GM21576 (cell line): ENCODE data around the gene IQCE.

Source experiments
- ATAC-seq: cut with Tn5 transposase; IDR thresholded peaks from one replicate; pipeline ENCODE4 v1.9.1; 2021; ENCODE audit warnings: mild to moderate bottlenecking, moderate library complexity; ENCODE audit not compliant: unreplicated experiment

The IQCE gene

DNA sequence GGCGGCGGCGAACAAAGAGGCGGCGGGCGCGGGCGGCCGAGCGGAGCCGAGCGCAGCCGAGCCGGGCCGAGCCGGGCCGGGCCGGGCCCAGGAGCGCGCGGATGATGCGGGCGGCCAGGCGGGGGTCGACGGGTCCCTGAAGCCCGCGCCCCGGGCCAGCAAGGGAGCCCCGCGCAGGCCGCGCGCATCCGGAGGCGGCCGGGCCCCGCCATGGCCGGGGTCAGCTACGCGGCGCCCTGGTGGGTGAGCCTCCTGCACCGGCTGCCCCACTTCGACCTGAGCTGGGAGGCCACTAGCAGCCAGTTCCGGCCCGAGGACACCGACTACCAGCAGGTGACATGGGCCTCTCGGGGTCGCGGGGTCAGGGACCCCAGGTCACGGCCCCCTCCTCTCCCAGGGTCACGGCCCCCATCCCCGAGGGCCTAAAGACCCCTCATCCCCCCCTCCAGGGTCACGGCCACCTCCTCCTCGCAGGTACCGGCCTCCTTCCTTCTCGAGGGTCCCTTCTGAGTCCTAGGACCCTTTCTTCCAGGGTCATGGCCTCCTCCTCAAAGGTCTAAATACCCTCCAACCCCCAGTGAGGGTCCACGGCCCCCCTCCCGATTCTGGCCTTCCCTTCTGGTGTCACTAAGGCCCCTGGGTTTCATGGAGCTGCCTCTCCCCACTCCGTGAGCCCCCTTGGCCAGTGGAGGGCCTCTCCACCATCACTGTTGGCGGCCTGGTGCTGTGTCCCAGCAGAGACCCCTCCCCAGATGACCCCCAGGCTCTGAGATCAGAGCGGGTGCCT lies 73.4 kb downstream of the IQCE start, which contains the start of gene TTYH3:
Gene TTYH3 (plus strand): TSS at position 41 of the 787 bp plus-strand sequence. CDS start 170 bp downstream, at position 211.
- ATAC-seq, result peak; percentile 29

DNA sequence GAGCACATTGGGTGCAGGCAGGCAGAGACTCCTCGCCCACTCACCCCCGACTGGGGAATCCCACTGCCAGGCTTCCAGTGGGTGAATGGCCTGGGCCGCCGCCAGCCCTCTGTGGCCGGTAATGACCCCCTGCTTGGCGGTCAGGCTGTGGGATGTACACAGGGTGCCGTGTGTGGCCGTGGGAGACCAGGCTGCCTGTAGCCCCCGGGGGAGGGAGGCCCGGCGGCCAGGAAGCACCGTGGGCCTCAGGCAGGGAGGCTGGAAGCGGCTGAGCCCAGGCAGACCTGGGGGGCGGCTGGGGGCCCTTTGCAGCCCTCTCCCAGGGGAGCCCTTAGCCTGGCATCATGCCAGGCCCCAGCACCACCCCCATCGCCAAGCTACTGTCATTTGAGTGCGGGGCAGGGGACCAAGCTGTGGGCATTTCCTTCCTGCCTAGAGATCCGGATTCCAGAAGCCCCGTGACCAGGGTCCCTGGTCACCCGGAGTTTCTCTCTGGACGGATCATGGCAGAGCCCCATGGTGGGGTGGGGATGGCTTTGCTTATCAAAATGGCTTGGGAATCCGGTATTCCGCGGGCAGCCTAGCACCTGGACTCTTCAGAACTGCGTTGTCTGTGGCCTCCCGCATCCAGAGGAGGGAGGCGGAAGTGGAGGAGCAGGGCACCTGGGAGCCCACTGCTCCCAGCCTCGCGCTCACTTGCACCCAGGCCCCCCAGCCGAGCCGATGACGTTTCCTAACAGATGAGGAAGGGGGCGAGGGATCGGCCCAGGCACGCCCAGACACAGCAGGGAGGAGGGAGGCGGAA lies 74.2 kb downstream of the IQCE start:
- ATAC-seq, result no peak

DNA sequence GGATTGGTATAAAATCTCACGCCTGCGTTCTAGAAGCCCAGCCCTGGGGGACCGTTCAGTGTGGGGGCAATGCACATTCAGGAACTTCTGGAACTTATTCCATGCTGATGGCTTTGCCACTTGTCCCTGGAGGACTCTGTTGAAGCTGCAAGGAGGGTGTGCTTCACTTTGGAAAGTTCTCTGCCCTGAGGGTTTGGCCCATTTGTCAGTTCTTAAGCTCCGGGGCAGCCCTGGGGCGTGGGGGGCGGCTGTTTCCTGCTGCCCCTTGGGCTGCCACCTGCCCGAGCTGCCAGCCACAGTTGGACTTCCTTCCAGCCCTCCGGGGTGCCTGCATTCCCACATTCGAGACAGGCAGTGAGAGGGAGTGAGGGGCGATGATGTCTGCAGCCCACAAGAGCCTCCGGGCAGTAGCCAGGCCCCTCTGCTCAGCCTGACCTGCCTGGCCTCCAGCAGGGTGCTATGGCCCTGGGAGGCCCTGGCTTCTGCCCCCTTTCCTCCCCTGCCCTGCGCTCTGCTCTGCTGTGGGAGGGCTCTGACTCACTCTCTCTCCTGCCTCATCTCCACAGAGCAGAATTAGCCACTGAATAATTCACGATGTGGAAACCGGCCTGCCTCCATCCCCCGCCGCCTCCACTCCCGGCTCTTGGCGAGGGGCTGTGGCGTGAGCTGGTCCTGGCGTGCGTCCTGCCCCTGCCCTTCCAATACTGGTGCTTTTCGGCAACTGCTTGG lies 74.9 kb downstream of the IQCE start:
- ATAC-seq, result no peak

DNA sequence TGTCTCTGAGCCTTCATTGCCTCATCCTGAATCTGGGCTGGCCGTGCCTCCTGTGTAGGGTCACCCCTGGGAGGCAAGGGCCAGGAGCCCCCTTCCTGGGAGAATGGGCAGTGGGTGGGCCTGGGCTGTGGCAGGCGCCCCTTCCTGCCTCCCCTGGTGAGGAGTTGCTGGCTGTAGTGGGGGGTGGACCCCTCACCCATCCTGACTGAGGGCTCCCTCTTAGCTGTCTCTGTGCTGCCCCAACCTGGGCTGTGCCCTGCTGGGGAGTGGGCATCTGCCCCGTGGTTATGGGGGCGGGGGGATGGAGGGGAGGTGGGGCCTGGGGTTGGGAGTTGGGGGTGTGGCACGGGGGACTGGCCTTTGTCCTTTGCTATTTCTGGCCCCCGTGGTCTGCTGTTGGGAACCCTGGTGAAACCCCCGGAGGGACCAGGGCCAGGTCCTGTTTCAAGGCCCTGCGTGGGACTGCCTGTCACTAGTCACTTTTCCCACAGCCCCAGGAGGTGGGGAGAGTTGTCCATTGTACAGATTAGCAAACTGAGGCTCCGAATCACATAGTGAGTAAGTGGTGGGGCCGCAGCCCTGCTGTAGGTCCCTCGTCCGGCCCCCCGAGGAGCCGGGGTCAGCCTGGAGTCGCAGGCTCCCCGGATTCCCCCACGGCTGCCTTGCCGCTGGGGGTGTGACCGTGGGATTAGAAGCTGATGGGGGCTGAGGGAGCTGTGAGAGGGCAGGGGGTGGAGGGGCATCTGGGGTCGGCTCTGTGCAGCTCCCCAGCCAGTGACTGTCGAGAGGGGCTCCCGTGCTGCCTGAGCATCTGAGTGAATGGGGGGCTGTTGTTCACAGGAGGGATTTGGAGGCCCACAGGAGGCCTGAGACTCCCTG lies 75.7 kb downstream of the IQCE start:
- no peak for ATAC-seq

DNA sequence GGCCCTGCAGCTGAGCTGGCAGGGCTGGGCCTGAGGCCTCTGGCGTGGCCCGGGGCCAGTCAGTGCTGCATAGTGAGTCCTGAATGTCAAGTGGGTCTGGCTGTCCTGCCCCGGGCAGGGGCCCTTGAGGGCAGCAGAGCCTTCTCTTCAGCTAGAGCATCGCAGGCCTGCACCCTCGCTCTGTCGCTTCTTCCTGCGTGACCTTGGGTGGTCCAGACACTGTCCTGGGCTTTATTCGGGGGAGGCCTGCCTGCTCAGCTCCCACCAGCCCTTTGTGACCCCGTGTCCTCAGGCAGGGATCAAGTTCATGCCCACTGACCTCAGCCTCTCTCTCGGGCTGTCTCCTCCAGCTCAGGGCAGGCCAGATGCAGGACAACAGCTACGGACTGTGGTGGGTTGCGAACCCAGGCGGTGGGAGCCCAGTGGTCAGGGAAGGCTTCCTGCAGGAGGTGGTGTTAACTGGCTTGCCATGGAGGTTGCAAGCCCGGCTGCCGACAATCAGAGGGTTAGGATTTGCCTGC lies 76.4 kb downstream of the IQCE start:
- no peak for ATAC-seq

DNA sequence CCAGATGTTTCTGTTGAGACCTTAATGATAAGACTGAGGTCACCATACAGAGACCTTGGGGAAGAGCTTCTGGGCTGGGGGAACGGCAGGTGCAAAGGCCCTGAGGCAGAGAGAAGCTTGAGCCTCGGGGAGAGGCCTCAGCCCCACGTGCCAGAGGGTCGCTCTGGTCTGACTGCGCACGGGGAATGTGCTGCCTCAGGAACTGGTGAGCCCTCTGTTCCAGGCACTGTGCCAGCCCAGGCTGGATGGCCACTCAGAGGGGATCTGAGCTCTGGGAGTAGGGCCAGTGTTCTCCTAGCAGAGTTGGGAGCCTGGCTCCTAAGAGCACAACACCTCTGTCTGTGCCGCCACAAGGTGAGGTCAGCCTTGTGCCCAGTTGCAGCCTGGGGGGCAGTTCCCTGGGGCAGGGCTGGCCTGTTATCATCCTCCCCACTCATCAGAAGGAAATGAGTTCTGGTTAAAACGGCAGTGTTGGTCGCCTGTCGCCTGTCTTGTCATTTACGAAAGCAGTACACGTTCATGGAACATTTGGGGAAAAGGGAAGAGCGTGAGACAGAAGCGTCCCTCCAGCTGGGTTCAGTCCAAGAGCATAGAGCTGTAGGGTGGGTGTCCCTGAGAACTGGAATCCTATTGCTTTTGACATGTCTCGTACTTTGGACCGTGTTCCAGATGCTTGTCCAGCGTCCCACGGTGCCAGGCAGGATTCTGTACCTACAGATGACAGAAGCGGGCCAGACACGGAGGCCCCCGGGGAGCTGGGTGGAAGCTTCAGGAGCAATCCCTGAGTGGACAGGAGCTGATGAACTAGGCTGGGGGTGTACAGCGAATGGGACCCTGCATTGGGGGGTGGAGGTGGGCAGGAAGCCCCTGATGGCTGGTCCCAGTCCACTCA lies 77.3 kb downstream of the IQCE start:
- no peak for ATAC-seq

DNA sequence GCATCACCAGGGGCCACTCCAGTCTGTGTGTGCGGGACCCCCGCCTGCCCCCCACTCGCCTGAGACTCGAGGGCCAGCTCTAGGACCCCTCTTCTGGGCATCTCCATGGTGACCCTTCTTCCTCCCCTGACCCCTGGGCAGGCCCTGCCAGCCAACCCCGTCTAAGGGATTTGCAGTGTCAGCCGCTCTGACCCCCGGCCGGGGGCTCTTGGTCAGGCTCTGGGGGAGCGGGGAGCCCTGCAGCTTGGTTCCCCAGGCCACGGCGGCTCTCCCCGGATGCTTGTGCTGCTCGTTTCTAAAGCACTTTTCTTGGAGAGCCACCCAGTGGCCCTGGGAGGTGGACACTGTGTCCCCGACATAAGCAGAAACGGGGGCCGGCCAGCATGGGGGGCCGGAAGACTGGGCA lies 78.3 kb downstream of the IQCE start:
- ATAC-seq, result no peak

DNA sequence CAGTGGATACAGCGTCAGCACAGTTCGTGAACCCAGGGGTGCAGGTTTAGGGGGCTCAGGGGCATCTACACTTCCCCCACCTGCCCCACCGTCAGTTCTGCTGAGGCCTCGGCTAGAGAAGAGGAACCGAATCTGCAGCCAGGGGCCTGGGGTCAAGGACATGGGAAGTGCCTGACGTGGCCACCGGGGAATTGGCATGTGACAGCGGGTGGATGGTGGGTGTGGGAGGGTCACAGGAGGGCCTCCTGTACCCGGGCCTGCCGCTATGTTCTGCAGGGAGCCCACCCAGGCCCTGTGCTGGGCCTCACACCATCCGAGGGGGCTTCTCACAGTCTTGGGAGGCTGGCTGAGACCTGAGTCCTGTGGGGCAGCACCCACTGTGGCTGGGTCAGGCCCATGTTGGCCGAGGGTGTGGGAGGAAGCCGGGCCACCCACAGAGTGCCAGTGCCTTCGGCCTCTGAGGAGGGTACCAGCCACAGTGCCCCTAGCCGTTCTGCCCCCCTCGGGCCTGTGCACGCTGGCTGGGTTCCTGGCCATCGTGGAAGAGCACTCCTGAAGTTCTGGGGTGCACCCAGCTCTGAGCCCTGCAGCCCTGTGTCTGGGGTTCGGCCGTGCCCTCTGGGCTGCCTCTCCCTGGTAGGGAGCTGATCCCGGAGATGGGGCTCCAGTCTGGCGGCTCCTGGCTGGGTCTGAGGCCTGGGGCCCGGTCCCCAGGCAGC lies 78.9 kb downstream of the IQCE start:
- peak; percentile 37 for ATAC-seq

DNA sequence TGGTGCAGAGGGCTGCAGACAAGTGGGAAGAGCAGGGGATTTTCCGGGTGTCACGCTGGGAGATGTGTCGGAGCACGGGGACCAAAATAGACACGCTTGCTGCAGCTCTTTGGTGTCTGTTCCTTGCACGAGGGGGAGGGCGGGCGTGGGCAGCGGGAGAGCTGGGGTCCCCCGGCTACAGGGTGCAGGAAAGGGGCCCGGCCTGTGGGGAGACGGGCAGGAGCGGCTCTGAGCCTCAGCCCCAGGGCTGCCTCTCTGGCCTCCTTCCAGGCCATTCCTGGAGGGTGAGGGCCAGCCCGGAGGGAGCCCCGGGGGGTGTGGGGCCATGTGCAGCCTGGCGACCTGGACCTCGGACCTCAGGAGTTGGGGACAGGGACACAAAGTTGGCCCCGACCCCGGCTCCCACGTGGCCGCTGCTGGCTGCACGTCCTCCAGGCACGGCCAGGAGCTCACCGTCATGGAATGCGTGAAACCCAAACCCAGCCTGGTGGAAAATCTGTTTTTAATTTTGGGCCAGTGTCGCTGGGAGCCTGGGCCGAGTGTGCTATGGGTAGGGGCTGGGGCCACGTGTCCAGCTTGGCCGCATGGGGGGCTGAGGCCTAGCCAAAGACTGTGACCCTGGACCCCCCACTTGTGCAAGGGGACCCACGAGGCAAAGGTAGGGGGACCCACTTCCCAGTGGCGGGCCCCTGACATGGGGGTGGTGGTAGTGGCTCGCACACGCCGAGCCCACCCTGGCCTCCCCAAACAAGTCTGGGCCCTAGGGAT lies 79.6 kb downstream of the IQCE start:
- no peak for ATAC-seq

DNA sequence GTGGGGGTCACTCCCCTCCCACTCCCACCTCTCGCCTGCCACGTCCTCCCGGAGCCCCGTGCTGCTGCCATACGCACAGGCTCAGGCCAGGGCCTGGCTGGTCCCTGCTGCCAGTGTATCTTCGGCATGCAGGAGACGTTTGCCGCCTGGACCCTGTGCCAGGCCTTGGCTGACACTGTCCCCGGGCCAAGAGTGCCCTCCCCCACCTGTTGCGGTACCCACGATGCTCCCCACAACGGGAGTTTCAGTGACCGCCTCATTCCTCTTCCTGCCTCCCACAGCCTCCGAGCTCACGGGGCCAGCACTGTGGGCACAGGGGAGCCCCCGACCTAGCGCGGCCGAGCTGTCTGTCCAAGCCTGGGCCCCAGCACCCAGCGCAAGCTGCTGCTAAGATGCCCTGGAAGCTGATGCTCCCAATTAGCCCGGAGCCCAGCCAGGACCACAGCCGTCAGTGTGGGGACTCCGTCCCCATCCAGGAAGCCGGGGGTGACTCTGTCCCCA lies 80.5 kb downstream of the IQCE start:
- ATAC-seq, result no peak

DNA sequence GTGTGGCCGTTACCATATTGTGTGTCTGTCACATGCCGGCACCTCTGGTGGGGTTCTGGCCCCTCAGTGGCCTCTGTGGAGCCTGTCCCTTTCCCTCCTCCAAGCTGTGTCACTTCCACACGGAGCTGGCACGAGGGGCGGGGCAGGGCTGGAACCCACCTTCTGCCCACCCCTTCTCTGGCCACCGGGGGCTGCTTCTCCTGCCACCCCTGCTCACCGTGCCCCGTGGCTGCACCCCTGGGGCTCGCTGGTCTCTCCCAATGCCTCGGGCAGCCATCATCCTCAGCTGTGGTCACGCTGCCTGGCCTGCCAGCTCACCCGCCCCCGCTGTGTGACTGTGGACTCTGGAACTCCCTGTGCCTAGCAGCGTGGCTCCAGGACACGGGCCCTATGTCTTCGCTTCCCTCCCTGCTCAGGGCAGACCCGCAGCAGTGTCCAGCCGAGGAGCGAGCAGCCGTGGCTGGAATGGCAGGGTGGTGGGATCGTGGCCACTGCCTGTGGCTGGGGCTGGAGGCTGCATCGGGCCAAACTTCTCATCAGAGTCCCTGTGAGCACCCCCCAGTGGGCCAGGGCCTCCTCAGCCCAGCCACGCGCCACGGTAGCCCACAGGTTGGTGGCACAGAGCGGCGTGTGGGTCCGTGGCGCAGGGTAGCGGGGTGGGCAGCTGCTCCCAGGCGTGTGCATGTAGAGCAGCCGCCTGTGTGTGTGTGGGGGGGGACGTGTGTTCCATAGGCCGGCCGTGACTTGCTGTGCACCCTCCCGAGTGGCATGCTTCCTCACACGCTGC lies 81.1 kb downstream of the IQCE start:
- ATAC-seq, result no peak

DNA sequence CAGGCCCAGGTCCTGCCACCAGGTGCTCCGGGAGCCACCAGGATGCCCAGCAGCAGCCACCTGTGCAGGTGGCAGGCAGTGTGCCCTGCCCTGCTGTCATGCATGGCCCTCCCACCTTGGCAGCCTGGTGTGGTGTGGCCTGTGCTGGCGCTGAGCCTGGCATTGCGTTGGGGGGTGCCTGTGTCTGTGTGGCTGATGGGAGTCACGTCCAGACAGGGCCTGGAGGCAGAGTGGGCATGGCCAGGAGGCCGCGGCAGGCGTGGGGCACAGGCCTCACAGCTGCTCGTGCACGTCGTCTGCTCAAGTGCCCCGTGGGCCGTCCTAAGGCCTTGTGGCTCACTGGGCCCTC lies 81.7 kb downstream of the IQCE start:
- no peak for ATAC-seq

DNA sequence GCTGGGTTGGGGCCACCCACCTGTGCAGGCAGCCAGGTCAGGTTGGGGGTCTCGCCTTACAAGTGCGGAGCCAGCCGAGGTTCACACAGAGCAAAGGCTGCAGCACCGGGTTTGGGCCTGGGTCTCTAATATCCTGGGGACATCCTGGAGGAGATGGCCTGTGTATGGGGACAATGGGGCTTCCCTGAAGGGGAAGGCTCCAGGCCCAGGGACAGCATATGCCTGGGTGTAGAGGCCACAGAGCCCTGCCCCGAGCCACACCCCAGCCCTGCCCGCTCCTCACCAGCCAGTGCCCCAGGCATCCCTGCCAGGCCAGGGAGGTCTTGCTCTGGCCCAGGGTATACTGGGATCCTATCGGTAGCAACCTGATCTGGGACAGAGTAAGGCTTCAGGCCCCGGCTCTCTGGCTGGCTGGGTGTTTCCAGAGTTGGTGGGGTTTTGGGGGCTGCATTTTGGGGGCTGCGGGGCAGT lies 82.1 kb downstream of the IQCE start:
- ATAC-seq, result no peak

DNA sequence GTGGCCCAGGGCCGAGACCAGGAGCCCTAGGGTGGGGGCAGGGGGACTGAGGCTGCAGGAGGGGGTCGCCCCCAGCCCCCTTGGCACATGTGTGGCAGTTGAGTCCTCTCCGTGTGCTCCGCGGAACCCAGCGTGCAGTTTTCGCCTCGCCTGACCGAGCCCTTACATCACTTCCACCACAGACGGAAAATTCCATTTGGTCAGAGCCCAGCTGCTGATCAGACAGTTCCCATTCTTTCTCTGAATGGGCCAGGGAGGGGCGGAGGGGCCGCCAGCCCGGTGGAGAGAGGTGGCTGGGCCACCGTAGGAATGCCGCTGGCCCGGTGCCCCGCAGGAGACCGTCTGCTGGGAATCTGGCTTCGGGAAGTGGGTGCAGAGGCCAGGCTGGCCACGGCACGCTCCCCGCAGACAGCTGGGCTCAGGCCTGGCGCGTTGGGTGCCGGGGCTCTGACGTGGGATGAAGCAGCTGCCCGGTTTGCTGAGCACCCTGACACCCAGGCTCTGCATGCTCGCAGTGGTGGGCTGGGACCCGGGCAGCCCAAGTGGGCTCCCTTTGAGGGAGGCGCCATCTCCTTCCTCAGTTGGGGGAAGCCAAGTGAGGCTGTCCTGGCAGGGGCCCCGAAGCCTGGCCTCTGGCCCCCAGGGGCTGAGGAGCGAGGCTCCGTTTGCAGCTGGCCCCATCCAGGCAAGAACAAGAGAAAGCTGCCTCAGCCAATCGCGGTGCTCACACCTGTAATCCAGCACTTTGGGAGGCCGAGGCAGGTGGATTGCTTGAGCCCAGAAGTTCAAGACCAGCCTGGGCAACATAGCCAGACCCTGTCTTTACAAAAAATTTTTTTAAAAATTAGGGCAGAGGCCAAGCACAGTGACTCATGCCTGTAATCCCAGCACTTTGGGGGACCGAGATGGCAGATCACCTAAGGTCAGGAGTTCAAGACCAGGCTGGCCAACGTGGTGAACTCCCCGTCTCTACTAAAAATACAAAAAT lies 82.9 kb downstream of the IQCE start:
- ATAC-seq, result no peak

DNA sequence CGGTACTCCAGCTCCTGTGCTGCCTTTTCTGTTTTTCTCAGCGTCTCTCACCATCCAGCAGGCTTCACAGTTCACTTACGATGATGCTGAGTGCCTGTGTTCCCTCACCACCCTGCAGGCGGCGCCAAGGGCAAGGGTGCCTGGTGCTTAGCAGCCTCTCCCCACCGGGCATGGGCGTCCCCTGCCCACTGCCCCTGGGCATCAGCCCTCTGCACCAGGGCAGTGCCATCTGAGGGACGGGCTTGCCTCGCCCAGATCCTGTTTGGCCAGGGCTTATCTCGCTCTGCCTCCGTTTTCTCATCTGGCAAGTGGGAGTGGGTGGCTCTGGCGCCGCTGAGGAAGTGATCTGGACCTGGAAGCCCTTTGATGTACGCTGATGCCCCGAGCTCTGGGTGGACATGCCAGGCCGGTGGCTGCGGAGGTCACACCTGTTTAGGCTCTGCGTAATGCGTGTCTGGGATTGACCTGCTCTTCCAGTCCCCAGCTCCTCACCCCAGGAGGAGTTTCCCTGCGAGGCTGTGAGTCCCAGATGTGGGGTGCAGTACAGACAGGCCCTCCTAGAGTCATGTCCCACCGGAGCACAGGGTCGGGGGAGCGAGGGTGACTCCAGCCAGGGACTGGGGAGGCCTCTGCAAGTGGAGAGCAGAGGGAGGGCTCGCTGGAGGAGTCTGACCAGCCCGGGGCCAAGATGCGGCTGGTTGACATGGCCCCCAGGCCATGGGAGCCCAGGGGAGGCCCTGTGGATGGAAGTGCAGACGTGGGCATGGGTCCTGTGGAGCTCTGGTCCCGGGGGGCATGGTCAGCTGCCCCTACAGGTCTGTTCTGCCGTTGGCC lies 84.8 kb downstream of the IQCE start:
- ATAC-seq, result no peak
